Measurements from ENCODE around the gene POPDC2. TPM values are rescaled to one million over a fixed set of nuclear protein-coding genes. Genes with fewer than 3 reads are reported as not detected.
"Not testable (repeated sequence)": the region's sequence is repeated elsewhere in the genome, so short reads cannot be mapped to it uniquely, and the experiment has no call there.

The POPDC2 gene, protein sequence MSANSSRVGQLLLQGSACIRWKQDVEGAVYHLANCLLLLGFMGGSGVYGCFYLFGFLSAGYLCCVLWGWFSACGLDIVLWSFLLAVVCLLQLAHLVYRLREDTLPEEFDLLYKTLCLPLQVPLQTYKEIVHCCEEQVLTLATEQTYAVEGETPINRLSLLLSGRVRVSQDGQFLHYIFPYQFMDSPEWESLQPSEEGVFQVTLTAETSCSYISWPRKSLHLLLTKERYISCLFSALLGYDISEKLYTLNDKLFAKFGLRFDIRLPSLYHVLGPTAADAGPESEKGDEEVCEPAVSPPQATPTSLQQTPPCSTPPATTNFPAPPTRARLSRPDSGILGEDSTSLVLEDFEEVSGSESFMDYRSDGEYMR
- total RNA-seq: 0.22 and 0.40 TPM in 2 replicates

DNA sequence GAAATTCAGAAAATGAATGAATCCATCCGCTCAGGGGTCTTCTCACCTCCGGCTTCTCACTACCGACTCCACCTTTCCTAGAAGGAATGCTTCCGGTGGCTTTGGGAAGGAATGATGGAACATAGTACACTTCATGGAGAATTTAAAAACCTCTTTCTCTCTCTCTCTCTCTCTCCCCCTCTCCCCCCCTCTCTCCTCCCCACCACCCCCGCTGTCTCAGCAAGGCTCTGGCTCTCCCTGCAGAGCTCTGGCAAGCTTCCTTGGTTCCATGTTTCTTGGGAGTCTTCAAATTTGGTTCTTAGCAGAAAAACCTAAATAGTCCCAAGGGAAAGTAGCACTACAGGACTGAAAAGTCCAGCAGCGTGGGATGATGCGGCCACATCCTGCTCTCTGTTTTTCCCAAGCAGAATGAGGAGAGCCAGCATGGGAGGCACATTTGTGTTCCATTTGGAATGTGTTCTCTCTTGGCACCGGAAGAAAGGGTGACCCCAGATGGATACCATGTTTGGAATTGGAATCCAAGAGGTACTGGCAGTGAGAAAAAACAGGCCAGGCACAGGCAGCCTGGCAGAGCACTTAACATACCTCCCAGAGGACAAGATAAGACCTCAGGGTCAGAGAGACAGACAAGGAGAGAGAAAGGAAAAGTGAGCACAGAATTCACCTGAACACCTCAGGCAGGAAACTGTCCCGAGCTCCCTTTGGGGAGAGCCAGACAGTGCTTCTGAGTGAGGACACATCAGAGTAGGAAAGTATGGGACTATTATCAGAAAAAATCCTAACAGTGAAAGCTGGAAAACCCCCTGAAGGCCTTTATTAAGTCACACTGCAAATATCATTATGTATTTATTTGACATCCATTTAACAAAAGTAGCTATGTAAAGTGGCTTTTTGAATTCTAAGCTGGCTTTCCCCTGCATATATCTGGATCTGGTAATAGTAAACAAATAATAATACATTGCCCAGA lies at the start of gene POPDC2:
Gene POPDC2, minus strand, starts transcription at position 116 of the 967 bp plus-strand sequence. CDS start 166 bp downstream, outside the sequence.
- DNase-seq (ENCODE audit: low read depth in 2 of 2): peak in 1 of 2 donors; percentile 75

DNA sequence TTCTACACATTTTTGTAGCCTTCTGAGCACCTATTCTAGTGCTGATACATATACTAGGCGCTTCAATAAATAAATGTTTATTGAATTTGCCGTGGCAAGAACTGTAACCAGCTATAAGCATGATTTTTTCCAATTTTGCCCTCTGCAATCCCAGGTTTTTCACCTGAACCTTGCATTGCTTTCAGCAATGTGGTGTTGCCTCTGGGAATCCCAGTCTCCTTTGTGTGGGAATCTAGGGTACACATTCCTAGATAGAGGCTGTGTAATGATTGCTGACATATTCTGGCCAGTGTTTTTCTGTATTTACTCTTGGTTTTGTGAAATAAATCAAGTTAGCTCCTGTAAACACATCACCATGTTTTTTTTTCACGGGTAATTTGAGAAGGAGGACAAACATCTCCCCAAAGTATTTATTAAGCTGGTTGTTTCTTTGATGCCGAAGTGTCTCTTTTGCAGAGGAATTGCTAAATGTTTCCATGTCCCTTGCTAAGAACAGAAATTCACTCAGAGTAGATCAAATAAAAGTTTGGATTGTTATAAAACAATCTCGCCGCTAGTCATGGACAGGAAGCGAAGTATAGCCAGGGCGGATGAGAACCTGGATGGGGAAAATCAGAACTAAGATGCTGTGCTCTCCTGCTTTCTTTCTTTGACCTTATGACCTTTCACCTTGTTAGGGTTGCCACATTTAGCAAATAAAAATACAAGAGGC lies 43.6 kb upstream of the POPDC2 start:
- no peak for DNase-seq (ENCODE audit: low read depth in 2 of 2)

DNA sequence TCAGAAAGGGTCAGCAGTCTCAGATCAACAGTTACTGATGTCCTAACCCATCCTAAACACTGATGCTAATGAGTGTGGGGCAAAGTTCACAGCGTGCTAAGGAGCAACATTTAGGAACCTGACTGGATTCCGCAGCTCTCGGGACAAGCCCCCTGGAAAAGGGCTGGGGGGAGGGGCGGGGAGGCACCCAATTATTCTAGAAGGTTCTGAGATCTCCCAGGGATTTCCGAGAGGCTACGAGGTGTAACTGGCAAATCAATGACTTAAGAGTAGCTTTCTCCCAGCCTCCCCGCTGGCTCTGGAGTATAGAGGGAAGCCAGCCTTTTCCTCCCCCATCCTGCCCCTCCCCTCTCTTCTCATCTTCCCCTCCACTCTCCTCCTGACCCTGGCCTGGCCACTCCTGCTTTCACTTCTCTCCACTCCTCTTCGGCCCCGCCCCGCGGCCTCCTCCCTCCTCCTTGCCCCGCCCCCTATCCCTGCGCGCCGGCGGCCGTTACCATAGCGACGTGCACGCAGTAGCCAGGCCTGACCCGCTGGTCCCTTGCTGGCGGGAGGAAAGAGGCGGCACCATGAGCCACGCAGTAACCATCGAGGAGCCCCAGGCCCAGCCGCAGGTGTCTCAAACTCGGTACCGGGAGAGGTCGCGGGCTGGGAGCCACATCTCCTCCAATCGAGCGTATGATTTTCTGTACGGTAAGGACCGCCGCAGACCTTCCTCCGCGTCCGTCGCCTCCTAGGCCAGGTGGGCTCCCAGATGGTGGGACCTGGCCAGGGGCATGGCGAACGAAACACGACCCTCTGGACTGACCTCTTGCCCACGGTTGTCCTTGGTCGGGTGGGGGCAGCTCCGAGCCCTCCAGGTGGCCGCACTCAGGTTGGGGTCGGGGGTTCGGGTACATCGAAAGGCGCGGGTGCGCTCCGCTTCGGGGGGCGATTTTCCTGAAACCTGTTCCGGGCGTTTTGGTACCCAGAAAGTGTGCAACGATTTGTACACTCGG lies 42.4 kb upstream of the POPDC2 start, which contains the start of gene CFAP91:
Gene CFAP91, plus strand, starts transcription at position 493 of the 998 bp plus-strand sequence. Its CDS starts 77 bp downstream, at position 570.
- DNase-seq (ENCODE audit: low read depth in 2 of 2): peak; percentile 57 to 88

DNA sequence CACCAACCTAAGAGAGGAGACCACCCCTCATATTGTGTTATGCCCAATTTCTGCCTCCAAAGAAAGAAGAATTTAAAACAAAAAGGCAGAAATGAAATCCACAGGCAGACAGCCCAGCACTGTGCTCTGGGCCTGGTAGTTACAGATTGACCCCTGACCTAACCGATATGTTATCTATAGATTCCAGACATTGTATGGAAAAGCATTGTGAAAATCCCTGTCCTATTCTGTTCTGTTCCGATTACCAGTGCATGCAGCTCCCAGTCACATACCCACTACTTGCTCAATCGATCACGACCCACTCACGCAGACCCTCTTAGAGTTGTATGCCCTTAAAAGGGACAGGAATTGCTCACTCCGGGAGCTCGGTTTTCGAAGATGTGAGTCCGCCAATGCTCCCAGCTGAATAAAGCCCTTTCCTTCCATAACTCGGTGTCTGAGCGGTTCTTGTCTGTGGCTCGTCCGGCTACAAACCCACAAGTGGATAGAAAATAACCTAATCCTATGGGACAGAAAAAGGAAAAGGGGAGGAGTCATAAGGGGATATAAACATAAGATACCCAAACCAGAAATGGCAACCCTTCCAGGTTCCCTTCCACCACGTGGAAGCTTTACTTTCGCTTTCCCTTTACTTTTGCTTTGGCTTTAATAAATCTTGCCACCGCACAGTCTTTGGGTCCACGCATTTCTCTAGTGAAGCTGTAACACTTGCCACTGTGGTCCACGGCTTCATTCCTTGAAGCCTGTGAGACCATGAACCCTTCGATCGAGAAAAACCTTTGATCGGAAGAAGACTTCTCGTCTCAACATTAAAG lies 40.7 kb upstream of the POPDC2 start:
- DNase-seq (ENCODE audit: low read depth in 2 of 2): no peak

DNA sequence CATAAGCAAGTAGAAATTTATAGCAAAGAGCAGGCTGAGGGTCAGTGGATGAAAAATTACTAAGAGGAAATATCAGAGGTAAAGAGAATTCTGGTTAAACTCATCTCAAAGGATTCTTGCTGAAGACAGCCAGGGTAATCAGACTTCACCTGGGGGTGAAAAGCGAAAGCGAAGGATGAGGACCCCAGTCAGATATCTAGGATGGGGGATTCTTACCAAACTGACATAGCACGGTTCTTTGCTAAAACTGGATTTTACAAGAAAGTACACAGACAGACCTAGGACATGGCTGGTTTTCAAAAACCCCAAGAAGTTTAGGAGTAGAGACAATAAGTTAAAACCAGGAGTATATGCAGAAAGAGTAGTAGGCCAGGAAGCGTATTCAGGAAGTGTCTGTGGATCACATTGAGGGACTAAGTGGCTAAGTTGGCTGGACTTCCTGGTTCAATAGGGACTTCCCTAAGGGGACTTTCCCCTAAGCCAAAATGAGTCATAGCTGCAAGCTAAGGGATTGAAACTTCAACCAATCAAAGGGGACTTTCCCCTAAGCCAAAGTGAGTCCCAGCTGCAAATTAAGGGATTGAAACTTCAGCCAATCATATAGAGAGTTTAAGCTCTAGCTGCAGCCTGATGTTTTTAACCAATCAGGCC lies 40.0 kb upstream of the POPDC2 start:
- DNase-seq (ENCODE audit: low read depth in 2 of 2): peak; percentile 65 to 83

DNA sequence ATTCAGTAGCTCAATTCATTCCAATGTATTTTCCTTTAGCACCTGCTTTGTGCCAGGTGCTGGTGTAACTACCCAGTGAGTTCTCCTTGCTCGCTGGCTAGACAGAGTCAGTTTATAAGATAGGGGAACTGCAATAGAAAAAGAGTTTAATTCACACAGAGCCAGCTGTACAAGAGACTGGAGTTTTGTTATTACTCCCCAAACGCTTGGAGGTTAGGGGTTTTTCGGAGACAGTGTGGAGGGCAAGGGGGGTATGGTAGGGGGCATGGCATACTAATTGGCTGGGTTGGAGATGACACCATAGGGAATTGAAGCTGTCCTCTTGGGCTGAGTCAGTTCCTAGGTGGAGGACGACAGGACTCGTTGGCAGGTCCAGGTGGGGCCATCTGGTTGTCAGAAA lies 37.0 kb upstream of the POPDC2 start:
- no peak for DNase-seq (ENCODE audit: low read depth in 2 of 2)

DNA sequence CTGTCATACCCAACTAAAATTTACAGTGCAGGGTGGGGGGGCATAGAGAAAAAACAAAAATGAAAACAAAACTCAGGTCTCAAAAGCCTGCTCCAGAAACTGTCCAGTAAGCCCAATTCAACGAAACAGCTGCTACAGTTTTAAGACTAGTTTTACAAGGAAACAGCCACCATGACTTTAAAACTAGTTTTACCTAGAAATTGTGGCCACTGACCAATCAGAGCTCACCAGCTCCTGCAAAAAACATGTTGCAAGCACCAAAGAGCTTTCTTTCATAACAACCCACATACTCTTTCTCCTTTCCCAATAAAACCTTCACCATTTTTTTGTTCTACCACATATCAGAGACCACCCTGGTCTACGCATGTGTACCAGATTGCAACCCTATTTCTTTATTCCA lies 35.1 kb upstream of the POPDC2 start:
- DNase-seq (ENCODE audit: low read depth in 2 of 2): peak; percentile 4 to 6

DNA sequence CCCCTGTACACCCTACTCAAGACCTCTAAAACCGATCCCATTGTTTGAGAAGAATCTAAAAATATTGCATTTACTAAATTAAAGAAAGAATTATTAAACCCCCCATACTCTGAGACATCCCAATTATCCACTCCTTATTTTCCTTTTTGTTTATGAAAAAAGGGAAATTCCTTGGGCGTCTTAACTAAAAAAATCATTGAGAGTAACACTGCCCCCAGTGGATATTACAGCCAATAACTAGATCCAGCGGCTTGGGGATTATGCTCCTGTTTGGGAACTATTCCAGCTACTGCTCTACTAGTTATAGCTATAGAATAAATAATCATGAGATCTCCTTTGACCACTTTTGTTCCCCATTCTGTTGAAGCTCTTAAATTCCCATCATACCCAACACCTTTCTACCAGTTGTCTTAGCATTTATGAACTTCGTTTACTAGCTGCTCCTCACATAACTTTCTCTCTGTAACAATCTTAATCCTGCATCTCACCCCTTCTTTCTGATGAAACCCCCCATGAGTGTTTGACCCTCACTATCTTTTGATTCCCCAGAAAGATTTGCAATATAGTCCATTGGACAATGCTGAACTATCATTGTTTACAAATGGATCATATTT lies 29.8 kb upstream of the POPDC2 start:
- DNase-seq (ENCODE audit: low read depth in 2 of 2): peak; percentile 33 to 48

DNA sequence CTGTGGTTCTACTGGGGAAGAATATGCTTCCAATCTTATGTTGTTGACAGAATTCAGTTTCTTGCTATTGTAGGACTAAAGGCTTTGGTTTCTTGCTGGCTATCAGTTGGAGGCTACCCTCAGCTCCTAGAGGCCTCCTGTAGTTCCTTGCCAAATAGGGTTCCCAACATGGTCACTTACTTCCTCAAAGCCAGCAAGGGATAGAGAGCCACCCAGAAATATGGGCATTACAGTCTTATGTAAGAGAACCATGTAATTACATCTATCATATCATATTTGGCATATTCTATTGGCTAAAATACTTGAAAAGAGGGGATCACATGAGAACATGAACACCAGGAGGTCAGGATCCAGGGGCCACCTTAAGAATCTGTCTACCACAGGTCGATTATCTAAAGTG lies 23.0 kb upstream of the POPDC2 start:
- no peak for DNase-seq (ENCODE audit: low read depth in 2 of 2)

DNA sequence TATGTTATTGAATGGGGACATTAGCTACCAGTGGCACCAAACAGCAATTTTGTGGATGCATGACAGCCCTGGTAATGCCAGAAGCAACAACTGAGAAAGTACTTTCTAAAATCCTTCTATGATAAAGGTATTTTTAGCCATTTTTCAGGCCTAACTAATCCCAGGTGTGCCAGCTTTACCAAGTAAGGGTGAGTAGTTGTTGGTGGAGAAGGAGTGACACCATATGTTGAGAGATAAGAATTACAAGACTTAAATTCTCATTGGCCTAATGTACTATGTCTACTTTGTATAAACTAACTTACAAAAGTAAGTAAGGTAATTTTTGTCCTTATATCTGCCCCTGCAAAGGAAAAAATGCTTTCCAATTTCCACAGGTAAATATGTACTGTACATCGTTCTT lies 20.9 kb upstream of the POPDC2 start:
- peak; percentile 66 to 74 for DNase-seq (ENCODE audit: low read depth in 2 of 2)

DNA sequence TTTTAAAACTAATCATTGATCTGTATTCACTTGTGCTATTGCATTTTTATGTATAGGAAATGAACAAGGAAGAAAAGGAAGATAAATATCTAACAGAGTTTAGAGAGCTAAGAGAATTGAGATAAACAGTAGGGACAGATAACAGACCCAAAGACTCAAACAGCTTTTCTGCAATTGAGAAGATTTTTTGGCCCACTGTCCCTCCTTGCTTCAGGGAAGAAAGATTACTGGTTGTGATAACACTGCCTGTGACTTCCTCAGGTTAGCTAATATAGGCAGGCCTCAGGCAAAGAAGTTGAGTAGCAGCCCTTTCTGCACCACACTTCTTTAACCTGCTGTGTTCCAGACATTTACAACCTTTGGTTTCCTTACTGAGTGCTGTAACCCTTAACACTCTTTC lies 19.5 kb upstream of the POPDC2 start:
- DNase-seq (ENCODE audit: low read depth in 2 of 2): no peak

DNA sequence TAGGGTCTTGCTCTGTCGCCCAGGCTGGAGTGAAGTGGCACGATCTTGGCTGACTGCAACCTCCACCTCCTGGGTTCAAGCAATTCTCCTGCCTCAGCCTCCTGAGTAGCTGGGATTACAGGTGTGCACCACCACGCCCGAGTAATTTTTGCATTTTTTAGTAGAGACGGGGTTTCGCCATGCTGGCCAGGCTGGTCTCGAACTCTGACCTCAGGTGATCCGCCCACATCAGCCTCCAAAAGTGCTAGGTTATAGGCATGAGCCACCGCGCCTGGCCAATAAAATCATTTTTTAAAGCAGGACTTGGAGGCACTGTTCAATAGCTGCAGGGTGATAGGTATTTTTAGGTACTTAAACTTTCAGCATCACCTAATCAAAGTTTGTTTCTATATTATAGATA lies 17.8 kb upstream of the POPDC2 start:
- DNase-seq (ENCODE audit: low read depth in 2 of 2): not testable (repeated sequence)

DNA sequence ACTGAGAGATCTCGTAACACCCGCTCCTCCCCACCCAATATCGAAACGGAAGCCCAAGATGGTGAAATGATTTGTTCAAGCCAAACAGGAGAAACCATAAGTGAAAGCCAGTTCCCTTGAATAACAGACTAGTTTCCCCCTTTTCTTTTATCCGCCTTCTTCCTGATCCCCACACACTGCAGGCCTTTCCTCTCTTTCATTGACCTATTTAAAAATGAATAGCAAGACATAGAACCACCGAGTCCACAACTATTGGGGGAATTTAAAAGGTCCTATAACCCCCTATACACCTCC lies 17.2 kb upstream of the POPDC2 start:
- DNase-seq (ENCODE audit: low read depth in 2 of 2): no peak

DNA sequence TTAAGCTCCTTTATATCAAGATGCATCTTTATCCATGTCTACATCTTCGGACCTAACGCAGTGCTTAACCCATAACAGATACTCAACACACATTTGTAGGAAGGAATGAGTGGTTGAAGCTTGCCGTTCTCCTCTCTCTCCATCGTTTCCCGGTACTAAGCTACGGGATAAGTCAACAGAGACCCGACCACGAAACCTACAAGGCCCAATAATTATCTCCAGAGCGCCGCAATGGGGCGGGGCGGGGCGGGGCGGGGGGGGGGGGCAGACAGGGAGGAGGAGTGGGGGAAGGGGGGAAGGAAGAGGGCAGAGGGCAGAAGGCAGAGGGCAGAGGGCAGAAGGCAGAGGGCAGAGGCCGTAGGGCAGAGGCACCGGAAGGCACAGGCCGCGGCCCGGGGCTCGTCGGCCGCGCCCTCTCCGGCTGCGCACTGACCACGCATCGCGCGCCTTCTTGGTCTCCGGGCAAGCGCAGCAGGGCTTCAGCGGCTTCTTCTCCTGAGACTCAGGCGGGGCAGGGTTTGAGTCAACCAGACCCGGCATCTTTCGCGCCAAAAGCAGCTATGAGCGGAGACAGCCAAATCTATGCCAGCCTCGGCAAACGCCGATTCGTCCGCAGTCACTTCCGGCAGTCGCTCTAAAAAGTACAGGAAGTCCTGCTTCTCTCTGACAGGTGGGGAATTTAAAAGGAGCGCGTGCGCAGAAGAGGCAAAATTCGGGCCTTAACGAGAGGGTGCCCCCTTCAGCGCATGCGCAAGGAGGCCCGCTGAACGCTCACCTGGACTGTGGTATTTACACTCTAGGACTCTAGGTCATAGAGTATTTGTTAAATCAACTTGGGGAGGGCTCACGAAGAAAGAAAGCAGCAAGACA lies 16.6 kb upstream of the POPDC2 start, which contains the start of gene COX17:
Gene COX17, minus strand, starts transcription at position 636 of the 870 bp plus-strand sequence. Its CDS starts 96 bp downstream, at position 540.
- peak; percentile 94 to 95 for DNase-seq (ENCODE audit: low read depth in 2 of 2)

DNA sequence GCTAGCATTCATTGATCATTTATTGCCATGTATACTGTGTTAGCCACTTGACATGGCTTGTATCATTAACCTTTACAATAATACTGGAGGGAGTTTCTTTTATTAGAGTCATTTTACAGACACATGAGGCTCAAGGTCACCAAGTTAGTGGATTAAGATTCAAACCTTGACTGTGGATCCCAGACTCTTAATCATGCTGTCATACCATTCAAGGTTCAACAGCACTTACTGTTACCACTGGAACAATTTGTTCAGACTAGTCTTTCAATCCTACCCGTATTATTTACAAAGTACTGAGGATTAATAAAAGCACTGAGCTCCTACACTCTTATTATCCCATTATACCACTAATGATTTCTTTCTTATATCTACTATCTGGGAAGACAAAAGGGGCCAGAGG lies 15.6 kb upstream of the POPDC2 start:
- DNase-seq (ENCODE audit: low read depth in 2 of 2): no peak

DNA sequence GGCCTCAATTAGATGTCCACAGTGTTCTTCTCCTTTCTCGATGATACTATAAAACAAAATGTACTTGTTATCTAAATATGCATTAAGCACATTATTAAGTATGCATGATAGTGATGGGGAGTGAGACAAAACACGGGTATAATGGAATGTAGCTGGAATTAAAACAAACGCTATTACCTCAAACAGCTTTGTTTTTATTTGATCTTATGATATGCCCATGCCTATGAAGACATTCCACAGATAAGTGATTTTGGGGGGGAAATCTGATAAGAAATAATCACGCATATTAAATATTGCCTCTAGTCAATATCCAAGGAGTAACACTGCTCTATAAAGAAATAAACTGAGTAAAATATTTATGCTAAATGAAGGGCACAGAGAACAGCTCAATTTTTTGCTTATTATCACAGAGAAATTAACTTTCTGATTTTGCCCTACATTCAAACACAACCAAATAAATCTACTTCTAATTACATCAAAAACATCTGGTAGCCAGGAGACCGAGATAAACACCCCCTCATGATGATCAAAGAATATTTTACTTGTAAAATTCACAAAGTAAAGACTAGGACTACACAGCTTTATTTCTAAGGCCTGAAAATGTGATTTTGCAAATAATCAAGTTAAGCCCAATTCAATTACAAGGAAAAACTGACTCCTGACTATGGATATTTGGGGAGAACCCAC lies 14.9 kb upstream of the POPDC2 start:
- DNase-seq (ENCODE audit: low read depth in 2 of 2): no peak

DNA sequence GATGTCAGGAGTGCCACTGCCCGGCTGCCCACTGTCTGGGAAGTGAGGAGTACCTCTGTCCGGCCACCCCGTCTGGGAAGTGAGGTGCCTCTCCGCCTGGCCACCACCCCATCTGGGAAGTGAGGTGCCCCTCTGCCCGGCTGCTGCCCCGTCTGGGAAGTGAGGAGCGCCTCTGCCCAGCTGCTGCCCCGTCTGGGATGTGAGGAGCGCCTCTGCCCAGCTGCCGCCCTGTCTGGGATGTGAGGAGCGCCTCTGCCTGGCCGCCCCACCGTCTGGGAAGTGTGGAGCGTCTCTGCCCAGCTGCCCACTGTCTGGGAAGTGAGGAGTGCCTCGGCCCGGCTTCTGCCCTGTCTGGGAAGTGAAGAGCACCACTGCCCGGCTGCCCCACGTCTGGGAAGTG lies 13.5 kb upstream of the POPDC2 start:
- DNase-seq (ENCODE audit: low read depth in 2 of 2): no peak
